GM19025 (cell line): ENCODE data around the gene KRT78.
"Not testable (repeated sequence)": the region's sequence is repeated elsewhere in the genome, so short reads cannot be mapped to it uniquely, and the experiment has no call there.

Experiments used
- ATAC-seq: cut with Tn5 transposase; IDR thresholded peaks from one replicate; pipeline ENCODE4 v1.9.1; 2021; ENCODE audit warnings: mild to moderate bottlenecking, low read depth, moderate library complexity; ENCODE audit not compliant: unreplicated experiment

Gene KRT78, protein sequence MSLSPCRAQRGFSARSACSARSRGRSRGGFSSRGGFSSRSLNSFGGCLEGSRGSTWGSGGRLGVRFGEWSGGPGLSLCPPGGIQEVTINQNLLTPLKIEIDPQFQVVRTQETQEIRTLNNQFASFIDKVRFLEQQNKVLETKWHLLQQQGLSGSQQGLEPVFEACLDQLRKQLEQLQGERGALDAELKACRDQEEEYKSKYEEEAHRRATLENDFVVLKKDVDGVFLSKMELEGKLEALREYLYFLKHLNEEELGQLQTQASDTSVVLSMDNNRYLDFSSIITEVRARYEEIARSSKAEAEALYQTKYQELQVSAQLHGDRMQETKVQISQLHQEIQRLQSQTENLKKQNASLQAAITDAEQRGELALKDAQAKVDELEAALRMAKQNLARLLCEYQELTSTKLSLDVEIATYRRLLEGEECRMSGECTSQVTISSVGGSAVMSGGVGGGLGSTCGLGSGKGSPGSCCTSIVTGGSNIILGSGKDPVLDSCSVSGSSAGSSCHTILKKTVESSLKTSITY

GRCh38 chr12:52848661-52849255, at the start of gene KRT78:
KRT78 (minus strand) TSS chr12:52848994; CDS start chr12:52848930, 64 bp downstream.
- no peak for ATAC-seq

- no peak for ATAC-seq
Observed at GRCh38 chr12:52896190-52897100, 47.7 kb upstream of the KRT78 start.

- ATAC-seq: no peak
Observed at GRCh38 chr12:52895726-52896189, 47.0 kb upstream of the KRT78 start.

- ATAC-seq: no peak
Observed at GRCh38 chr12:52892974-52893373, 44.2 kb upstream of the KRT78 start.

DNA sequence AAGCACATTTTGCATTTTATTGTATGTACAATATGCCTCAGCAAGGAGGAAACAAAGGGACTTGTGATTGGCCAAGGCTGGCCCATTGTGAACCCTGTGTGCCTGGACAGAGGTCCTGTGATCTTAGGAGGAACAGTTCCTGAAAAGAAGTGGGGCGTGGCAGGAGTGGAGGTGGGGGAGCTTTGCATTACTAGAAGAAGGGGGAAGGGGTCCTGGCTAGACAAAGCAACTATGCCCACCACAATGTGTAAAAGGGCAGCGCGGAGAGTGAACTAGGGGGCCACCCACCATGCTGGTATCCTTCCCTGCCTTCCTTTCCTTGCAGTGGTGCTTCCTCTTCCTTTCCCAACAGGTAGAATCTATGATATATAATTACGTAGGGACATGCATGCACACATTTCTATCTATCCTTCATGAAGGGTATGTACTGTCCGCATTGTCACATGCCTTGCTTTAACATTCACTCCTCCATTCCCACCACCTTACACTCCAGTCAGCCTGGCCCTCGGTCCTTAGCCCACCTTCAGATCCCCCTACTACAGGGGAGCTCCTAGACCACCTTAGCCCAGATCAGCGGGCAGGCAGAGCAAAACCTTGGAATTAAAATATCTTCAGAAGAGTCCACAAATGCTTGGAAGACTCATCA, 43.5 kb upstream of the KRT78 start:
- no peak for ATAC-seq

DNA sequence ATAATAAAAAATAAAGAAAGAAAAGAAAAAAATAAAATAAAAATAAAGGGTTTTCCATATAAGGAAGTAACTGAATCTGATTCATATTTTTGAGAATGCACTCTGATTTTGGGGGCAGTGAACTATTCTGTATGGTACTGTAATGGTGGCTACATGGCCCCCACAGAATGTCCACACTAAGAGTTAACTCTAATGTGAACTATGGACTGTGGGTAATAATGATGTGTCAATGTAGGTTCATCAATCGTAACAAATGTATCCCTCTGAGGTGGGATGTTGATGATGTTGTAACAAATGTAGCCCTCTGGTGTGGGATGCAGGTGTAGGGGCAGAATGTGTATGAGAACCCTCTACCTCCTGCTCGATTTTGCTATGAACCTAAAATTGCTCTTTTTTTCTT, 42.2 kb upstream of the KRT78 start:
- ATAC-seq: no peak

GRCh38 chr12:52890417-52890816, 41.6 kb upstream of the KRT78 start:
- no peak for ATAC-seq

DNA sequence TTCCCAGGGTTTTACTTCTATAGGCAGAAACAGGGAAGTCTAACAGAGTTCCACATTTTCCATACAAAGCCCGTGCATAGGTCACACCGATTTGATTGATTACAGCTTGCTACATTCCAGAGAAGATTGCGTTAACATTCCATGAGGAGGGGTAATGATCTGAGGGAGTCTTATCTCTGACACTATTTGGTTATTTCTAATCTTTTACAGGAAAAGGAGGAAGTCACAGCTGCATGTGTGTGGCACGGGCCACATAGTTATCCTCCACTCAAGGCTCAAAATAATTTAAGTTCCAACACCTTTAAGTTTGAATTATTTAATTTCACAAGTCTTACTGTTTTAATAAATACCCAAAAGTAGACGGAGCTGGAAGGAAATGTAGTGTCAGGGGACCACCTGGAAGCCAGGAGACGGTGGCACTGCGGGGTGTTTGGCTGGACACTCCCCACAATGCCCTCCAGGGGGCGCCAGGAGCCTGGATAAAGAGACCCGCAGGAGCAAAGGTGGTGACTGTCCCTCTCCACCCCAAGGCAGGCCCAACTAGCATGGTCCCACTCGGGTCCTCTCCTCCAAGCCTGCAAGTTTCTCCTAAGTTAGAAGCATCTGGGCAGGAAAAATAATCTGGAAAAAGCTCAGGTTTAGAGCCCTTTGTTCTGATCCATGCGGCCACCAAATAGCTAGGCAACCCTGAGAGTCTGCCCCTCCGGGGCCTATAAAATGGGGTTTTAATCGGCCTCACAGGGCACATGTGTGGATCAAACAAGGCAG, 35.9 kb upstream of the KRT78 start:
- no peak for ATAC-seq

GRCh38 chr12:52880499-52880898, 31.7 kb upstream of the KRT78 start:
- not testable (repeated sequence) for ATAC-seq

DNA sequence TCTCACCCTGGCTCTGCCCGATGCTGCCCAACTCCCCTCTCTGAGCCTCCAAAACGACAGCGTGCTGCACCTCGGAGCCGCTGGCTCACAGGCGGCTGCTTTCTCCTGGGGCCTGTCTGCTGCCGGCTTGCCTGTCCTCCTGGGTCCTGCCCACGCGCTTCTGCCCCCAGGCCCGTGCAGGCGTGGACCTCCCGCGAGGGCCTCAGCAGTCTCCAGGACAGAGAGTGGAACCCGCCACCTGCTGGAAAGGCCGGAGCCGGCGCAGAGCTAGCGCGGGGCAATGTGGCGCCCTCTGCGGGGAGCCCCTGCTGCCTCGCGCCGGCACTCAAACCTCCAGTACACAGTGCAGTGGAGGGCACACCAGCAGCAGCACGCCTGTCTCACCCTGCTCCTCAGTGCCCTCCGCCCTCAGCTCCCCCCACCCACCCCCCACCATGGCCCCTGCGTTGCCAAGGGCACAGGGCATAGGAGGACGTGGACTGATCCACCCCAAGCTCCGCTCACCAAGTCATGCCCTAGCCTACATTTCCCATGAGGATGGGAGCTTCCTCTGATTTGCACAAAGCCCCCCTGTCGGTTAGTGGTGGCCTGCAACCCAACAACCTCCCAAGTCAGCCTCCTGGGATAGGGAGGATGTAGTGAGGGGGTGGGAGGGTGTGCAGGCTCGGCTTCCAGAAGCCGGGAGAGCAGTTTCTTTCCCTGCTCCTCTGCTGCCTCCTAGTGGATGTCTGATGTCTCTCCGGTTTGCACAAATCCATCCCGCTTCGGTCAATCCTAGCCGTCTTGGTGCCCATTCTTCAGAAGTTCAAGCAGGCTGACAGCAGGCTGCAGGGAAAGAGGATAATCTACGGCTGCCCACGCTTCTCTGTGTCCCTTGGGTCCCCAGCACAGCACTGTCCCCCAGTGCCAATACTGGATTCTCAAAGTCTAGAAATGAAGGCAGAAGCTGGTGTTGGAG, 30.9 kb upstream of the KRT78 start:
- peak; percentile 72 for ATAC-seq

- ATAC-seq: no peak
Observed at GRCh38 chr12:52878507-52879393, 30.0 kb upstream of the KRT78 start.

DNA sequence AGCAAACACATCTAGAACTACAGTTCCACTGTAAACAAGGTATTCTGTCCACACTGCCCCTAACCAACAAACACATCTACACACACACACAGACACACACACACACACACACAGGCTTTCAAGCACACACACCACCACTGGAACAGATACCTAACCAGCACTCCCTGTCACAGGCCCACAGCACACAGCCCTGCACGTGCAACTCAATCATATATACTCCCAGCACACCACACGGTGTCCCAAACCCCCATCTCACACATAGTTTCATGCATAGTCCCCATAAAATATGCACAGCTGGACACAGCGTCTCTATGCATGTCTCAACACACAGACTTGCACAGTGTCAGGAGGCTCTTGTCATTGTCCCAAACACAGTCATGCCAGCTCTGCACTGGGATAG, 28.4 kb upstream of the KRT78 start:
- ATAC-seq: no peak

DNA sequence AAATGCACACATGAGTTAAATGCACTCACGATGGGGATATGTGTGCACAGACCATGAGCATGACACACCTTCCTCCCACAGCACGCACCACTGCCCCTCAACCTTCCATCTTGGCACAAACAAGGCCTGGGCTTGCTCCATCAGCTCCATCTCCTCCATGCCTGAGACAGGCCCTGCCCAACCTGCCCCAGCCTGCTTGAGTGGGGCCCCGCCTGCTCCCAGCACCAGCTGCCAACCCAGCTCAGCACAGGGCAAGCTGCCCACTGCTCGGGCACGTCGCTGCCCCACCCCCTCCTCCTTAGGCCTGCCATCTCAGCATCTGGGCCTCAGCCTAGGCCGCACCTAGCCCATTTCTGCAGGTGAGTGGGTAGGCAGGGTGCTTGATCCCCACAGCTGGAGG, 27.6 kb upstream of the KRT78 start:
- ATAC-seq: no peak

- ATAC-seq: no peak
Observed at GRCh38 chr12:52874573-52875435, 26.0 kb upstream of the KRT78 start.

- ATAC-seq: peak; percentile 47
Observed at GRCh38 chr12:52873832-52874572, 25.2 kb upstream of the KRT78 start.

- ATAC-seq: no peak
Observed at GRCh38 chr12:52873513-52873831, 24.7 kb upstream of the KRT78 start.
